SK-N-SH (cell line): ENCODE results near the gene TBCE. TPM values are rescaled to one million over a fixed set of nuclear protein-coding genes. Genes with fewer than 3 reads are reported as not detected.

Experiments used
- CTCF ChIA-PET: fragments of 300-600, 350-600 bp; formaldehyde crosslinking; extraction: SDS; loops from one replicate; lab custom pipeline; 2021; lab: Yijun Ruan, JAX
- POLR2A ChIA-PET: fragments of 350-600 bp; sonication (Branson Sonifier 250); formaldehyde crosslinking; extraction: SDS; loops from one replicate; lab custom pipeline; 2020; ENCODE audit warnings: antibody characterized with exemption, inconsistent platforms; lab: Yijun Ruan, JAX
- DNase-seq: peaks from one replicate; pipeline ENCODE4 v3.0.0; 2012
- H2AFZ ChIP-seq: fragments of 200-600 bp; sonication (generic); 2 replicates; pipeline ENCODE4 v1.8.1; 2016; ENCODE audit warnings: antibody characterized with exemption, mild to moderate bottlenecking, low read depth
- H3F3A ChIP-seq: fragments of 200-600 bp; sonication (generic); replicated peaks from 2 replicates; pipeline ENCODE3; 2016; ENCODE audit warnings: antibody characterized with exemption, mild to moderate bottlenecking; ENCODE audit not compliant: insufficient read depth
- H3K27ac ChIP-seq, 2 experiments: fragments of 200-500 bp in 1 of 2; fragments of 200-600 bp in 1 of 2; sonication (Bioruptor generic) in 1 of 2; sonication (generic), shearing (Covaris generic) in 1 of 2; 2 replicates each; pipeline versions ENCODE4 v1.5.1 to v1.6.1; 2014 to 2016; ENCODE audit warnings: low read depth in 2 of 2, inconsistent platforms in 1 of 2, low read length in 1 of 2, mild to moderate bottlenecking in 1 of 2, mixed read lengths in 1 of 2
- H3K27me3 ChIP-seq: fragments of 200-600 bp; sonication (generic), shearing (Covaris generic); 2 replicates; pipeline ENCODE4 v1.6.1; 2016; ENCODE audit warnings: mixed run types; ENCODE audit not compliant: insufficient read depth
- H3K36me3 ChIP-seq, 2 experiments: fragments of 200-500 bp in 1 of 2; fragments of 200-600 bp in 1 of 2; sonication (Bioruptor generic) in 1 of 2; sonication (generic) in 1 of 2; replicated peaks in 1 of 2; 2 replicates each; pipeline versions ENCODE3 to v1.5.1; 2014 to 2016; ENCODE audit warnings: low read length in 1 of 2, mild to moderate bottlenecking in 1 of 2; ENCODE audit not compliant: insufficient read depth in 2 of 2, control insufficient read depth in 1 of 2
- H3K4me1 ChIP-seq, 2 experiments: fragments of 200-500 bp in 1 of 2; fragments of 200-600 bp in 1 of 2; sonication (Bioruptor generic) in 1 of 2; sonication (generic), shearing (Covaris generic) in 1 of 2; 2 replicates each; pipeline versions ENCODE4 v1.5.1 to v1.6.1; 2014 to 2016; ENCODE audit warnings: low read depth in 1 of 2, low read length in 1 of 2, mixed run types in 1 of 2; ENCODE audit not compliant: insufficient read depth in 2 of 2, control insufficient read depth in 1 of 2
- H3K4me2 ChIP-seq: fragments of 200-600 bp; sonication (generic), shearing (Covaris generic); 2 replicates; pipeline ENCODE4 v1.6.1; 2017; ENCODE audit warnings: mixed run types
- H3K4me3 ChIP-seq, 2 experiments: fragments of 200-500 bp in 1 of 2; fragments of 200-600 bp in 1 of 2; sonication (Bioruptor generic) in 1 of 2; sonication (generic), shearing (Covaris generic) in 1 of 2; 2 replicates each; pipeline versions ENCODE4 v1.5.1 to v1.8.1; 2014 to 2016; ENCODE audit warnings: low read depth in 2 of 2, inconsistent platforms in 1 of 2, low read length in 1 of 2, mild to moderate bottlenecking in 1 of 2, mixed read lengths in 1 of 2, moderate library complexity in 1 of 2
- H3K79me2 ChIP-seq: fragments of 200-600 bp; sonication (generic); 2 replicates; pipeline ENCODE4 v1.8.1; 2017; ENCODE audit warnings: mild to moderate bottlenecking; ENCODE audit not compliant: insufficient read depth
- H3K9ac ChIP-seq: fragments of 200-600 bp; sonication (generic); 2 replicates; pipeline ENCODE4 v1.6.1; 2017; ENCODE audit warnings: mixed run types
- H3K9me2 ChIP-seq: fragments of 200-600 bp; sonication (generic); 2 replicates; pipeline ENCODE4 v1.6.1; 2017; ENCODE audit warnings: mixed run types
- H3K9me3 ChIP-seq: fragments of 200-600 bp; sonication (generic); 2 replicates; pipeline ENCODE4 v1.6.1; 2017; ENCODE audit warnings: mixed run types, mild to moderate bottlenecking, moderate library complexity
- H4K20me1 ChIP-seq: fragments of 200-600 bp; sonication (generic); 2 replicates; pipeline ENCODE4 v1.6.1; 2017; ENCODE audit warnings: mild to moderate bottlenecking, mixed run types; ENCODE audit not compliant: insufficient read depth
- CTCF ChIP-seq: fragments of 200-600 bp; sonication (generic); IDR thresholded peaks from 2 replicates; pipeline ENCODE4 v1.6.1; 2017; ENCODE audit warnings: antibody characterized with exemption, mild to moderate bottlenecking, moderate library complexity
- ELF1 ChIP-seq: IDR thresholded peaks from 2 replicates; pipeline ENCODE4 v1.4.0; 2012
- EP300 ChIP-seq, 2 experiments: IDR thresholded peaks; 2 replicates each; pipeline versions ENCODE4 v1.4.0 to v1.6.1; 2012; ENCODE audit warnings: borderline replicate concordance in 1 of 2, low read depth in 1 of 2, low read length in 1 of 2
- FOSL2 ChIP-seq: IDR thresholded peaks from 2 replicates; pipeline ENCODE4 v1.4.0; 2012; ENCODE audit warnings: low read depth, mild to moderate bottlenecking, moderate library complexity, borderline replicate concordance
- FOXM1 ChIP-seq: IDR thresholded peaks from 2 replicates; pipeline ENCODE4 v1.4.0; 2012; ENCODE audit warnings: low read depth, mild to moderate bottlenecking
- JUND ChIP-seq: IDR thresholded peaks from 2 replicates; pipeline ENCODE4 v1.4.0; 2012
- MEF2A ChIP-seq: IDR thresholded peaks from 2 replicates; pipeline ENCODE4 v1.4.0; 2012; ENCODE audit warnings: low read depth, borderline replicate concordance
- NFIC ChIP-seq: IDR thresholded peaks from 2 replicates; pipeline ENCODE4 v1.4.0; 2012; ENCODE audit warnings: borderline replicate concordance
- RAD21 ChIP-seq: IDR thresholded peaks from 2 replicates; pipeline ENCODE4 v1.6.1; 2012; ENCODE audit warnings: mild to moderate bottlenecking, low read length
- TAF1 ChIP-seq: IDR thresholded peaks from 2 replicates; pipeline ENCODE4 v1.6.1; 2012; ENCODE audit warnings: low read depth, mild to moderate bottlenecking, low read length, moderate library complexity, borderline replicate concordance
- TCF12 ChIP-seq: IDR thresholded peaks from 2 replicates; pipeline ENCODE4 v1.4.0; 2012
- USF1 ChIP-seq: IDR thresholded peaks from 2 replicates; pipeline ENCODE4 v1.4.0; 2012; ENCODE audit warnings: low read depth, borderline replicate concordance
- WGBS: methylation state at CpG from one replicate; pipeline ENCODE4 v1.1.6; 2017; ENCODE audit warnings: low lambda C conversion rate; 5-methylcytosine and 5-hydroxymethylcytosine counted together
- polyA plus RNA-seq, 3 experiments: library from polyadenylated mRNA; depleted of rRNA; stranded (reverse); fragments of >200 nt; gene quantifications; 2 replicates each; pipeline ENCODE4 v1.2.3, GENCODE V29; 2012
- TF ChIP-seq, protein P1 (sequence below): fragments of 150-350 bp; IDR thresholded peaks from 2 replicates; pipeline ENCODE4 v1.6.1; 2016; ENCODE audit warnings: mild to moderate bottlenecking, low read depth, low read length
- TF ChIP-seq, protein P2 (sequence below): IDR thresholded peaks from 2 replicates; pipeline ENCODE4 v1.4.0; 2012; ENCODE audit warnings: low read depth

TBCE gene
- polyA plus RNA-seq, 1 of the 3 experiments (the other 2 are of a cell fraction), result 18.3 TPM

DNA sequence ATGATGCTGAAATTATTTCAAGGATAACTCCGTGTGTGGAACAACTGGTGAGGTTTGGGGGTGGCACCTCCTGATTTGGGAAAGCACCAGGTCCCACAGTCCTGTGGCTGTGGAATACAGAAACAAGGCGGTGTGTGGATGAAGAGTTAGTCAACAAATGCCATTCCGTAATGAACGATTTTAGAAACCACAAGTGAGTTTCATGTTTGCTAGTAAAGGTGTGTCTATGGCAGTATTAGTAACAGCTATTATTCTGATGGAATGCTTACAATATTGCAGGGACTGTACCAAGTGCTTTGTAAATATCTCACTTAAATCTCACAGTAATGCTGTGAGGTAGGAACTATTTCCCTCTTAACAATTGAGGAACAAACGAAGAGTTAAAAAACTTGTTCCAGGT is 83.2 kb downstream of the TBCE start:
- H3K9me3 ChIP-seq, result no peaks in the 10 kb centered on the region
- TF ChIP-seq NFIC (no peak), FOXM1 (no peak), RAD21 (no peak), MEF2A (no peak), FOSL2 (no peak), CTCF (no peak), EP300 (IDR thresholded peaks at IDR 0.05; ENCODE audit: borderline replicate concordance in 1 of 2, low read depth in 1 of 2, low read length in 1 of 2) (no peak)
- TF ChIP-seq, protein P1, sequence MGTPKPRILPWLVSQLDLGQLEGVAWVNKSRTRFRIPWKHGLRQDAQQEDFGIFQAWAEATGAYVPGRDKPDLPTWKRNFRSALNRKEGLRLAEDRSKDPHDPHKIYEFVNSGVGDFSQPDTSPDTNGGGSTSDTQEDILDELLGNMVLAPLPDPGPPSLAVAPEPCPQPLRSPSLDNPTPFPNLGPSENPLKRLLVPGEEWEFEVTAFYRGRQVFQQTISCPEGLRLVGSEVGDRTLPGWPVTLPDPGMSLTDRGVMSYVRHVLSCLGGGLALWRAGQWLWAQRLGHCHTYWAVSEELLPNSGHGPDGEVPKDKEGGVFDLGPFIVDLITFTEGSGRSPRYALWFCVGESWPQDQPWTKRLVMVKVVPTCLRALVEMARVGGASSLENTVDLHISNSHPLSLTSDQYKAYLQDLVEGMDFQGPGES, result no peak
- TF ChIP-seq, all 33 proteins: peak for 0
- H3K27ac ChIP-seq, result no peak overlapping the region
- no peaks in the 10 kb centered on the region for H3K79me2 ChIP-seq
- no peak overlapping the region for H3K9ac ChIP-seq
- no peaks in the 10 kb centered on the region for H3K9me2 ChIP-seq
- no peak overlapping the region for H3K4me2 ChIP-seq
- ChIA-PET CTCF (no interaction called here), POLR2A (no interaction called here)
- DNase-seq, result no peak
- no peaks in the 10 kb centered on the region for H3F3A ChIP-seq
- 94% methylated on average over 5 of the region's 5 CpGs for WGBS
- H3K36me3 ChIP-seq, result peaks cover 64 to 73% of the 10 kb centered on the region in 2 experiments
- no peaks in the 10 kb centered on the region for H4K20me1 ChIP-seq
- no peak overlapping the region for H2AFZ ChIP-seq
- H3K27me3 ChIP-seq, result no peaks in the 10 kb centered on the region
- no peaks in the 10 kb centered on the region for H3K4me1 ChIP-seq
- no peak overlapping the region for H3K4me3 ChIP-seq

DNA sequence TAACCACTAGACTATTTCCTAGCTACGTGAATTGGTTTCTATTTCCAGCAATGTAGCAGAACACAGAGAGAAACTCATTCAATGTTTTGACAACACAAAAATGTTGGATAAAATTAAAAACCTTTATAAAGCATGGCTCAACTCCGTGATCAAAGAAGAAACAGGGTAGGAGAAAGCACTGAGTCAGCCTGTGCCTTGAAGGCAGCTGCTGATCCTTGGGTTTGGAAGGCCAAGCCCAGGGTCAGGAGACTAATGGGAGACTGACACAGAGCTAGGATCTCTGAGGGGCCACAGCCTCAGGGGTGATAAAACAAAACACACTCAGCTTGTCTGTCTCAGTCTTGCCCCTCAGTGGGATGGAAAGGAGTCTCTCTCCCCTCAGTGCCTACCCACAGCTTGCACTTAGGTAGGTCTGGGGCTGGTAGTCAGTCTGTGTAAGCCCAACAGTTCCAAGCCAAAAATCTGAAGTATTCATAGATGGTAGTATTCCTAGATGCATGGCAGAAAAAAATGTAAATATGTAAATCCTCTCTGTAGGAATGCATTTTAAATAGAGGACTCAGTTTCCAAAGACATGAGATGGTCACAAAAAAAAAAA is 83.8 kb downstream of the TBCE start:
- ChIA-PET CTCF (no interaction called here), POLR2A (no interaction called here)

More for the DNA sequence above, 83.8 kb downstream of the TBCE start:
- H3K4me2 ChIP-seq, result no peak overlapping the region
- no peaks in the 10 kb centered on the region for H3K27me3 ChIP-seq
- H3F3A ChIP-seq, result no peaks in the 10 kb centered on the region
- no peak overlapping the region for H3K4me3 ChIP-seq
- no peaks in the 10 kb centered on the region for H3K4me1 ChIP-seq
- 91% methylated on average over 2 of the region's 2 CpGs for WGBS
- DNase-seq, result no peak
- TF ChIP-seq TCF12 (no peak), ELF1 (no peak), CTCF (no peak), USF1 (no peak), JUND (no peak), TAF1 (no peak)
- TF ChIP-seq, protein P2, sequence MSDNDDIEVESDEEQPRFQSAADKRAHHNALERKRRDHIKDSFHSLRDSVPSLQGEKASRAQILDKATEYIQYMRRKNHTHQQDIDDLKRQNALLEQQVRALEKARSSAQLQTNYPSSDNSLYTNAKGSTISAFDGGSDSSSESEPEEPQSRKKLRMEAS, result no peak
- no peak overlapping the region for H2AFZ ChIP-seq
- H3K27ac ChIP-seq, result no peak overlapping the region
- H4K20me1 ChIP-seq, result no peaks in the 10 kb centered on the region
- no peaks in the 10 kb centered on the region for H3K9me2 ChIP-seq
- peaks cover 59 to 67% of the 10 kb centered on the region in 2 experiments for H3K36me3 ChIP-seq
- no peak overlapping the region for H3K9ac ChIP-seq
- no peaks in the 10 kb centered on the region for H3K9me3 ChIP-seq
- no peaks in the 10 kb centered on the region for H3K79me2 ChIP-seq
